Smooth muscle cell (in vitro differentiated cells): ENCODE data around the gene PPP1R1B. TPM values are rescaled to one million over a fixed set of nuclear protein-coding genes. Genes with fewer than 3 reads are reported as not detected.

Experiments
- DNase-seq: peaks from one replicate; lab custom pipeline; 2025; ENCODE audit not compliant: unreplicated experiment; lab: John Stamatoyannopoulos, UW
- H2AFZ ChIP-seq: fragments of 200-600 bp; sonication (generic); 2 replicates; pipeline ENCODE4 v1.6.0; 2016; ENCODE audit warnings: antibody characterized with exemption, low read depth, mild to moderate bottlenecking
- H3F3A ChIP-seq: fragments of 200-600 bp; sonication (generic); 2 replicates; pipeline ENCODE4 v1.6.0; 2017; ENCODE audit warnings: antibody characterized with exemption, low read depth
- H3K27ac ChIP-seq: fragments of 200-600 bp; sonication (generic); 2 replicates; pipeline ENCODE4 v1.5.1; 2016; ENCODE audit warnings: low read depth, mild to moderate bottlenecking
- H3K27me3 ChIP-seq: fragments of 200-600 bp; sonication (generic); 2 replicates; pipeline ENCODE4 v1.6.1; 2016; ENCODE audit warnings: low read depth, mild to moderate bottlenecking
- H3K36me3 ChIP-seq: fragments of 200-600 bp; sonication (generic); 2 replicates; pipeline ENCODE4 v1.5.1; 2016; ENCODE audit warnings: low read depth
- H3K4me1 ChIP-seq: fragments of 200-600 bp; sonication (generic); 2 replicates; pipeline ENCODE4 v1.5.1; 2016; ENCODE audit warnings: low read depth
- H3K4me2 ChIP-seq: fragments of 200-600 bp; sonication (generic); 2 replicates; pipeline ENCODE4 v1.6.0; 2016; ENCODE audit warnings: mild to moderate bottlenecking
- H3K4me3 ChIP-seq: fragments of 200-600 bp; sonication (generic); 2 replicates; pipeline ENCODE4 v1.5.1; 2016; ENCODE audit warnings: mild to moderate bottlenecking
- H3K79me2 ChIP-seq: fragments of 200-600 bp; sonication (generic); 2 replicates; pipeline ENCODE4 v1.6.0; 2016; ENCODE audit warnings: low read depth, mild to moderate bottlenecking
- H3K9ac ChIP-seq: fragments of 200-600 bp; sonication (generic); 2 replicates; pipeline ENCODE4 v1.6.0; 2016; ENCODE audit warnings: low read depth
- H3K9me3 ChIP-seq: fragments of 200-600 bp; sonication (generic); replicated peaks from 2 replicates; pipeline ENCODE4 v1.5.1; 2016; ENCODE audit warnings: low read depth
- H4K20me1 ChIP-seq: fragments of 200-600 bp; sonication (generic); 2 replicates; pipeline ENCODE4 v1.6.0; 2016; ENCODE audit warnings: low read depth
- CTCF ChIP-seq: fragments of 200-600 bp; sonication (generic); IDR thresholded peaks from 2 replicates; pipeline ENCODE4 v1.5.1; 2017; ENCODE audit warnings: borderline replicate concordance, mild to moderate bottlenecking, antibody characterized with exemption; ENCODE audit not compliant: insufficient read depth, poor library complexity, severe bottlenecking
- WGBS: methylation state at CpG from one replicate; pipeline ENCODE4 v1.1.7; 2016; ENCODE audit warnings: low lambda C conversion rate; 5-methylcytosine and 5-hydroxymethylcytosine counted together
- polyA plus RNA-seq: library from polyadenylated mRNA; unstranded; fragments of >200 nt; fragmentation: Nextera tagmentation; extraction: Ambion mirVana; gene quantifications from 2 replicates; pipeline ENCODE4 v1.2.1, GENCODE V29; 2016
- total RNA-seq: library from RNA; depleted of rRNA; stranded (reverse); fragments of >200 nt; gene quantifications from 2 replicates; pipeline ENCODE4 v1.2.3, GENCODE V29; 2014

The PPP1R1B gene
- total and polyA plus RNA-seq, 2 experiments from 2014 or later = not detected

DNA sequence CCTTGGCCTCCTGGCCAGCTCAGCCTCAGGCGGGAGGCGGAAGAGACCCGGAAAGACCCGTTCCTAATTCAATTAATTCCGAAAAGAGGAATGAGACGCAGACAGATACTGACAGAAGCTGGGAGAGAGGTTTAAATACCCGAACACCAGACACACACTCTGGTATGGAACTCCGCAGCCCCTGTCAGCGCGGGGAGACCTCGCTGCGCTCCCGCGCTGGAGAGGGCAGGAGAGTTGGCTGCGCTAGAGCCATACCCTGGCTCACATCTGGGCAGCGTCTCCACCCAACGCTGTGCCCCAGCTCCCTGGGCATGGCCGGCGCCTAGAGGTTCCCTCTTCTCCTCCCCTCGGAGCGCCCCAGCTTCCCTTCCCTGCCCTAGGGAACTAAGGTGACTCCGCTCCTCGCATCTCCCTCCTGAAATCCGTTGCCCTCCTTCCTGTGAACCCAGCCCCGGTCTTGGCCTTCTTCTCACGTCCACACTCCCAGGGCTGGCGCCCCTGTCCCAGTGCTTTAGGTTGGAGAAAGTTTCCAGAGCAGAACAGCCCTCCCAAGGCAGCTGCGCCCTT is 27.0 kb upstream of the PPP1R1B start:
- Histone ChIP-seq H3K4me3 (no peak overlapping the region), H3K9me3 (no peaks in the 10 kb centered on the region), H3K27ac (no peak overlapping the region), H3K4me1 (no peaks in the 10 kb centered on the region), H3K79me2 (no peaks in the 10 kb centered on the region), H3K9ac (no peak overlapping the region), H3K27me3 (peaks cover 100% of the 10 kb centered on the region), H3K4me2 (no peak overlapping the region), H3F3A (no peaks in the 10 kb centered on the region), H3K36me3 (no peaks in the 10 kb centered on the region), H4K20me1 (no peaks in the 10 kb centered on the region), H2AFZ (no peak overlapping the region)
- TF ChIP-seq CTCF = no peak
- DNase-seq = no peak
- WGBS = 5% methylated on average over 27 of the region's 28 CpGs

DNA sequence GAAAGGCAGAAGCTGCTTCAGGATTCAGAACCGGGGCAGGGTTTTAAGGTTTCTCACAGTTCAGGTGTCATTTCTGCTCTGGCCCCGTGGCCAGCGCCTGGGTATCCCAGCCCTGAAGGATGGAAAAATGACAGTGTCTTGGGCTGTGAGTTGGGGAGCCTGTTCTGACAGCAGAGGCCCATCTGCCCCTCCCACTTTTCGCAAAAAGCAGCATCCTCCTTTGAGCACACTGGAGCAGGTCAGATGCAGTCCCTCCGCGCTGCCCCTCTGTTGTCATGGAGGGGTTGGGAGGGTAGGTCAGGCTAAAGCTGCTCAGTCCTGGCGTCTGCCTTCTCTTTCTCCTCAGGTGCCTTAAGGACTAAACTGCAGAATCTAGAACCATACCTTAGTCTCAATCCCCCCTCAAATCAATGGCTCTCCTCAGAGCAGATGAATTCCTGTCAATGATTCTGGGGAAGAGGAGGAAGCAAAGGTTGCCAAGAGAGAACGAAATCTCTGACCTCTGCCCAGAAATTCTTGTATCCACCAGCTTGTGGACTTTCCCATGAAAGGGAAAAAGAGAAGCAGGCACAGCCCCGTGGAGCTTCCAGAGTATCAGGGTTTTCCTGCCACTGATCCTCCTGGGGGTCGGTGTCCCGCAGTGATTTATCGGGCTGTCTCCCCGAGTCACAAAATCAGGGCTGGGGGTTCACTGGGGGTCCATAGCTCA is 26.3 kb upstream of the PPP1R1B start:
- Histone ChIP-seq H3K4me3 (no peak overlapping the region), H3K4me2 (no peak overlapping the region), H4K20me1 (no peaks in the 10 kb centered on the region), H3K27me3 (peaks cover 100% of the 10 kb centered on the region), H3K27ac (no peak overlapping the region), H3K4me1 (peaks cover 2% of the 10 kb centered on the region), H3F3A (no peaks in the 10 kb centered on the region), H3K9ac (no peak overlapping the region), H2AFZ (no peak overlapping the region), H3K9me3 (no peaks in the 10 kb centered on the region), H3K36me3 (no peaks in the 10 kb centered on the region), H3K79me2 (no peaks in the 10 kb centered on the region)
- 9% methylated on average over 13 of the region's 13 CpGs for WGBS
- no peak for TF ChIP-seq CTCF
- DNase-seq = no peak

DNA sequence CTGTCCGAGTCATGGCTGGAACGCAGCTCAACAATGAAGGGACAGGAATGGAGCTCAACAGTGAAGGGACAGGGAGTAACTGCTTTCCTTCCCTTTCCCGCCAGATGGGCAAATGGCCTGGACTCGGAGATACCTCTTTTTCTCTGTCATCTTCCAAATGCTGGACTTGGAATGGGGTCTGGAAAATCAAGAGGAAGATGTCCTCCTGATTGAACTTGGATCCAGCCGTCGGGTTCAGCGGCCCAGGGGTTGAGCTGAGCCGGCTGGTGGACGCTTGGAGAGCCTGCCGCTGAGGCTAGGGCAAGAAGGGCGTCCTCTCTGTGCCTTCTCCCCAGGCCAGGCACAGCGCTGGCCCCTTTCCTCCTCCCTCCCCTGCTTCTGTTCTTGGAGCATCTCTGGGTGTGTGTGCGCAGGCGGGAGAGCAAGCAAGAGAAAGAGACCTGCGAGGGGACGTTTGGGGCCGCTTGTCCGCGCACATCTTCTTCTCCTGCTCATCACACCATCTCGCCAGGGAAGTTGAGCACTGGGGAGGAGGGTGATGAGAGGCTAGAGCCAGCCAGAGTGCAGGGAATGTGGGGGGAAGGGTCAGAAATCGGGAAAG is 25.7 kb upstream of the PPP1R1B start:
- H2AFZ ChIP-seq = no peak overlapping the region
- WGBS = 5% methylated on average over 21 of the region's 21 CpGs
- H3K4me1 ChIP-seq = peaks cover 7% of the 10 kb centered on the region
- no peak overlapping the region for H3K9ac ChIP-seq
- no peaks in the 10 kb centered on the region for H4K20me1 ChIP-seq
- no peaks in the 10 kb centered on the region for H3K9me3 ChIP-seq
- no peaks in the 10 kb centered on the region for H3K79me2 ChIP-seq
- no peak for TF ChIP-seq CTCF
- H3F3A ChIP-seq = no peaks in the 10 kb centered on the region
- H3K4me2 ChIP-seq = no peak overlapping the region
- DNase-seq = no peak
- no peaks in the 10 kb centered on the region for H3K36me3 ChIP-seq
- H3K4me3 ChIP-seq = no peak overlapping the region
- peaks cover 100% of the 10 kb centered on the region for H3K27me3 ChIP-seq
- no peak overlapping the region for H3K27ac ChIP-seq
